GM13976 (cell line): Measurements from ENCODE around the gene HIGD1B.

ENCODE experiments used
- DNase-seq: peaks from one replicate; pipeline ENCODE4 v3.0.0; 2012; ENCODE audit warnings: low spot score
- in situ Hi-C: fragments of 300-500 bp; cut with MboI; formaldehyde crosslinking; loops from one replicate; pipeline ENCODE4 v1.12.0; 2022; ENCODE audit warnings: low sequenced_read_pairs, mixed read lengths, inconsistent platforms; ENCODE audit not compliant: unreplicated experiment
- TF ChIP-seq, protein P1 (sequence below): IDR thresholded peaks from 2 replicates; pipeline ENCODE4 v1.5.1; 2012; ENCODE audit warnings: borderline replicate concordance, mild to moderate bottlenecking; ENCODE audit not compliant: insufficient read depth; ENCODE audit errors: extremely low read depth, missing control alignments, control extremely low read depth

The HIGD1B gene

DNA sequence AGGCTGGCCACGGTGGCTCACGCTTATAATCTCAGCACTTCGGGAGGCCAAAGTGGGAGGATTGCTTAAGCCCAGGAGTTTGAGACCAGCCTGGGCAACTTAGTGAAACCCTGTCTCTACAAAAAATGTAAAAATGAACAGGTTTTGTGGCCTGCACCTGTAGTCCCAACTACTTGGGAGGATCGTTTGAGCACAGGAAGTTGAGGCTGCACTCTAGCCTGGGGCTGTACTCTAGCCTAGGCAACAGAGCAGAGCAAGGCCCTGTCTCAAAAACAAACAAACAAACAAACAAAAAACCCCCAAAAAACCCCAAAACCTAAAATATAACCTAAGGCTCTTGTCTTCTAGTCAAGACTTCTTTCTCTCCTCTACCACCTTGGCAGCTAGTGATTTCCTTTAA, 7.4 kb upstream of the HIGD1B start:
- TF ChIP-seq, protein P1, sequence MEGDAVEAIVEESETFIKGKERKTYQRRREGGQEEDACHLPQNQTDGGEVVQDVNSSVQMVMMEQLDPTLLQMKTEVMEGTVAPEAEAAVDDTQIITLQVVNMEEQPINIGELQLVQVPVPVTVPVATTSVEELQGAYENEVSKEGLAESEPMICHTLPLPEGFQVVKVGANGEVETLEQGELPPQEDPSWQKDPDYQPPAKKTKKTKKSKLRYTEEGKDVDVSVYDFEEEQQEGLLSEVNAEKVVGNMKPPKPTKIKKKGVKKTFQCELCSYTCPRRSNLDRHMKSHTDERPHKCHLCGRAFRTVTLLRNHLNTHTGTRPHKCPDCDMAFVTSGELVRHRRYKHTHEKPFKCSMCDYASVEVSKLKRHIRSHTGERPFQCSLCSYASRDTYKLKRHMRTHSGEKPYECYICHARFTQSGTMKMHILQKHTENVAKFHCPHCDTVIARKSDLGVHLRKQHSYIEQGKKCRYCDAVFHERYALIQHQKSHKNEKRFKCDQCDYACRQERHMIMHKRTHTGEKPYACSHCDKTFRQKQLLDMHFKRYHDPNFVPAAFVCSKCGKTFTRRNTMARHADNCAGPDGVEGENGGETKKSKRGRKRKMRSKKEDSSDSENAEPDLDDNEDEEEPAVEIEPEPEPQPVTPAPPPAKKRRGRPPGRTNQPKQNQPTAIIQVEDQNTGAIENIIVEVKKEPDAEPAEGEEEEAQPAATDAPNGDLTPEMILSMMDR: no peak
- no peak for DNase-seq
- in situ Hi-C loops: no loop called here

DNA sequence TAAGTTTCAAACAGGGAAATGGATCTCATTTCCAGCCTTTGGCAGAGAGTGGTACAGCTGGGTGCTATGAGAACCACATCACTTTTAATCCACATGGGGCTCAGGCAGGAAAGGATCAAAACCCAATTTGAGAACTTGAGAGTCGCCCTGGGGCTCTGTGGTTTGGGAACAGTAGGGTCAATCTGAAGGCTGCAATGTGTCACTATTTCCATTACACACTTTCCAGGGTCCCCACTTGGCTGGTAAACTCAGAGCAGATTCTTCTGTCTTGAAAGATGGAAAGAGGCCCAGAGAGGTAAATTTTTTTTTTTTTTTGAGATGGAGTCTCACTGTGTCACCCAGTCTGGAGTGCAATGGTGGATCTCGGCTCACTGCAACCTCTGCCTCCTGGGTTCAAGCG, 6.7 kb upstream of the HIGD1B start:
- TF ChIP-seq, protein P1: no peak
- DNase-seq: no peak
- in situ Hi-C loops: no loop called here

GRCh38 chr17:44842748-44843147, 4.9 kb upstream of the HIGD1B start:
- DNase-seq: no peak
- in situ Hi-C loops: no loop called here

DNA sequence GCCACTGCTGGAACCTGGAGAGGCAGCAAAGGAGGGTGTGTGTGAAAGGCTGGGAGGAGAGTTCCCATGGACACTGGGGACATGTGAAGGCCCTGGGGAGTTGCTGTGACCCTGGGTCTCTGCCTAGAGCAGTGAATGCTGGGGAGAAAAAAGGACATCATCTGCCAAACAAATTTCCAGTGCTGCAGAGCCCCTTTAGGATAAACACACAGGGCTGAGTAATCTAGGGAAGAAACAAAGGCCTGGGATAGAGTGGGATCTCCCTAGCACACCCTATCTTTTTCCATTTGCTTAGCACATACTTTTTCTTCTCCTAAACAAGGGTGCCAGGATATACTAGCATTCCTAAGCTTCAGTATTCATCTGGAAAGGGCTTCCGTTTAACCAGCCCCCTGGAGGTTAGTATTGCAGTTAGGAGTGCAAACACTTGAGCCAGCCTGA, 3.3 kb upstream of the HIGD1B start:
- TF ChIP-seq, protein P1: no peak
- DNase-seq: no peak
- in situ Hi-C loops: no loop called here

More at GRCh38 chr17:44842748-44843147, 4.9 kb upstream of the HIGD1B start:
- TF ChIP-seq, protein P1: no peak

- no peak for DNase-seq
- in situ Hi-C loops: no loop called here
- TF ChIP-seq, protein P1: no peak
Measured at GRCh38 chr17:44846206-44846605, 1.5 kb upstream of the HIGD1B start.

- TF ChIP-seq, protein P1: no peak
- in situ Hi-C loops: no loop called here
- DNase-seq: no peak
Measured at GRCh38 chr17:44848257-44848795, 643 bp downstream of the HIGD1B start.
